Panc1 (cell line): ENCODE data around the gene ZRANB3. TPM values are rescaled to one million over a fixed set of nuclear protein-coding genes. Genes with fewer than 3 reads are reported as not detected.

Source experiments
- ATAC-seq: fragments of 200-7000 bp; cut with Tn5 transposase; 2 replicates; pipeline ENCODE4 v1.9.1; 2020; ENCODE audit warnings: mild to moderate bottlenecking, moderate library complexity
- BruUV-seq: library from RNA; stranded (reverse); fragments of 400-500 nt; replicated peaks from 2 replicates; lab custom pipeline; 2021; lab: Mats Ljungman, UMichigan
- CTCF ChIA-PET: fragments of 300-600 bp; sonication (Branson Sonifier 250); formaldehyde crosslinking; loops from one replicate; lab custom pipeline; 2022; ENCODE audit warnings: antibody characterized with exemption; lab: Charles Lee
- POLR2A ChIA-PET: fragments of 300-600 bp; sonication (Branson Sonifier 250); formaldehyde crosslinking; loops from one replicate; lab custom pipeline; 2022; ENCODE audit warnings: antibody characterized with exemption; lab: Charles Lee
- DNase-seq: peaks from one replicate; pipeline ENCODE4 v3.0.0-alpha.2; 2010; ENCODE audit warnings: low read depth, low spot score
- H3K27ac ChIP-seq: 2 replicates; pipeline ENCODE4 v1.5.1; 2011; ENCODE audit warnings: mild to moderate bottlenecking, low read length, inconsistent platforms
- H3K27me3 ChIP-seq: fragments of 200-500 bp; sonication (Bioruptor generic); 2 replicates; pipeline ENCODE4 v1.6.0; 2014; ENCODE audit warnings: low read length, inconsistent platforms; ENCODE audit not compliant: control insufficient read depth, insufficient read depth
- H3K36me3 ChIP-seq: fragments of 200-500 bp; sonication (Bioruptor generic); 2 replicates; pipeline ENCODE4 v1.5.1; 2014; ENCODE audit warnings: inconsistent platforms, mild to moderate bottlenecking, low read length, moderate library complexity; ENCODE audit not compliant: control insufficient read depth, insufficient read depth
- H3K4me1 ChIP-seq: 2 replicates; pipeline ENCODE4 v1.5.1; 2011; ENCODE audit warnings: inconsistent platforms, mild to moderate bottlenecking, low read length, moderate library complexity; ENCODE audit not compliant: control insufficient read depth, insufficient read depth
- H3K4me3 ChIP-seq, 2 experiments: 2 replicates each; pipeline ENCODE4 v1.5.1; 2011 to 2012; ENCODE audit warnings: low read depth in 2 of 2, low read length in 2 of 2, mild to moderate bottlenecking in 2 of 2, inconsistent platforms in 1 of 2, moderate library complexity in 1 of 2
- H3K9me3 ChIP-seq: fragments of 200-500 bp; sonication (Bioruptor generic); 2 replicates; pipeline ENCODE4 v1.5.1; 2014; ENCODE audit warnings: low read depth, mild to moderate bottlenecking, inconsistent platforms, low read length, moderate library complexity; ENCODE audit not compliant: control insufficient read depth, insufficient read depth
- CTCF ChIP-seq: fragments of 450-650 bp; IDR thresholded peaks from 2 replicates; pipeline ENCODE4 v1.5.1; 2017; ENCODE audit warnings: mild to moderate bottlenecking
- POLR2AphosphoS5 ChIP-seq: IDR thresholded peaks from 2 replicates; pipeline ENCODE4 v1.6.1; 2012; ENCODE audit warnings: mild to moderate bottlenecking, low read depth, low read length, moderate library complexity
- REST ChIP-seq, 2 experiments: IDR thresholded peaks; 2 replicates each; pipeline ENCODE4 v1.6.1; 2011 to 2012; ENCODE audit warnings: low read depth in 2 of 2, control low read depth in 1 of 2, low read length in 1 of 2, mild to moderate bottlenecking in 1 of 2, moderate library complexity in 1 of 2; ENCODE audit not compliant: insufficient read depth in 1 of 2
- SIN3A ChIP-seq: IDR thresholded peaks from 2 replicates; pipeline ENCODE4 v1.6.1; 2012; ENCODE audit warnings: low read depth, mild to moderate bottlenecking, low read length, moderate library complexity, borderline replicate concordance; ENCODE audit not compliant: insufficient read depth
- TCF7L2 ChIP-seq: IDR thresholded peaks from 2 replicates; pipeline ENCODE4 v1.6.1; 2011; ENCODE audit warnings: mild to moderate bottlenecking, low read depth, low read length, inconsistent platforms
- in situ Hi-C: cut with HindIII; loops from 2 replicates; pipeline ENCODE4 v1.10.0; 2016; ENCODE audit warnings: low sequenced_read_pairs, low pct_unique_long_range_greater_than_20kb
- intact Hi-C: fragments of 100-400 bp; cut with micrococcal nuclease; formaldehyde crosslinking; loops from one replicate; pipeline ENCODE4 v1.10.0; 2022; ENCODE audit not compliant: unreplicated experiment
- total RNA-seq: library from RNA; stranded (reverse); gene quantifications from one replicate; pipeline ENCODE4 v1.2.1, GENCODE V29; 2021; ENCODE audit not compliant: unreplicated experiment

ZRANB3 gene
- total RNA-seq, 1 experiment from 2014 or later: 11.7 TPM

GRCh38 chr2:135164431-135164830, 366.6 kb downstream of the ZRANB3 start:
- Histone ChIP-seq H3K27ac (no peak overlapping the region), H3K4me1 (no peaks in the 10 kb centered on the region), H3K36me3 (peaks cover 23% of the 10 kb centered on the region), H3K27me3 (no peaks in the 10 kb centered on the region), H3K9me3 (no peaks in the 10 kb centered on the region), H3K4me3 (no peak overlapping the region)
- ATAC-seq (peak; percentile 74), DNase-seq (no peak)
- in situ Hi-C loops (no loop called here), intact Hi-C loops (loop anchor here (10.0 kb wide), 1 partner anchor 160 kb away; no protein-coding TSS in a partner anchor)
- POLR2A ChIA-PET: no interaction called here
- BruUV-seq: no TSS peak
- CTCF ChIA-PET: no interaction called here
- no peak for TF ChIP-seq POLR2AphosphoS5
- TF ChIP-seq CTCF: no peak
- TF ChIP-seq TCF7L2: no peak
- TF ChIP-seq REST (IDR thresholded peaks at IDR 0.05; ENCODE audit: insufficient read depth in 1 of 2, low read depth in 2 of 2, low read length in 1 of 2): no peak
- TF ChIP-seq SIN3A: no peak

- Histone ChIP-seq H3K27me3 (no peaks in the 10 kb centered on the region), H3K27ac (no peak overlapping the region), H3K4me3 (no peak overlapping the region), H3K4me1 (no peaks in the 10 kb centered on the region), H3K36me3 (peaks cover 18% of the 10 kb centered on the region), H3K9me3 (no peaks in the 10 kb centered on the region)
- intact Hi-C loops: loop anchor here (10.0 kb wide), 1 partner anchor 159 kb away; no protein-coding TSS in a partner anchor
- no peak for DNase-seq
- TF ChIP-seq POLR2AphosphoS5 (no peak), REST (IDR thresholded peaks at IDR 0.05; ENCODE audit: insufficient read depth in 1 of 2, low read depth in 2 of 2, low read length in 1 of 2) (no peak), CTCF (no peak), SIN3A (no peak), TCF7L2 (no peak)
- BruUV-seq: no TSS peak
- ATAC-seq: no peak
- ChIA-PET POLR2A (no interaction called here), CTCF (no interaction called here)
- in situ Hi-C loops: no loop called here
Measured at GRCh38 chr2:135163901-135164300, 367.1 kb downstream of the ZRANB3 start.
